Right lobe of liver (tissue), 6 donors: ENCODE measurements around the gene LDLRAD3. TPM values are rescaled to one million over a fixed set of nuclear protein-coding genes. Genes with fewer than 3 reads are reported as not detected.
"Not testable (repeated sequence)": the region's sequence is repeated elsewhere in the genome, so short reads cannot be mapped to it uniquely, and the experiment has no call there.

Source experiments
- ATAC-seq, 4 donors: fragments of 200-7000 bp; cut with Tn5 transposase; one replicate each; pipeline ENCODE4 v1.9.1; 2020; ENCODE audit warnings: mild to moderate bottlenecking in 4 of 4, moderate library complexity in 4 of 4
- DNase-seq, 3 donors: peaks; one replicate each; pipeline ENCODE4 v3.0.0-alpha.2; 2020
- H3K27ac ChIP-seq, 3 donors: fragments of 200-600 bp; one replicate each; pipeline ENCODE4 v1.8.0; 2022
- H3K27me3 ChIP-seq, 2 donors: fragments of 200-600 bp; one replicate each; pipeline ENCODE4 v1.8.0; 2022
- H3K36me3 ChIP-seq, 4 donors: fragments of 200-600 bp; sonication (generic) in 1 of 4; one replicate each; pipeline versions ENCODE4 v1.5.1 to v1.8.0; 2017 to 2022; ENCODE audit warnings: control low read depth in 1 of 4
- H3K4me1 ChIP-seq, 4 donors: fragments of 200-600 bp; sonication (generic) in 1 of 4; one replicate each; pipeline versions ENCODE4 v1.5.1 to v1.8.0; 2017 to 2022; ENCODE audit warnings: control low read depth in 1 of 4
- H3K4me3 ChIP-seq, 3 donors: fragments of 200-600 bp; one replicate each; pipeline ENCODE4 v1.8.0; 2022
- H3K9me3 ChIP-seq, 4 donors: fragments of 200-600 bp; sonication (generic) in 1 of 4; one replicate each; pipeline versions ENCODE4 v1.5.1 to v1.8.0; 2017 to 2022; ENCODE audit warnings: control low read depth in 1 of 4
- POLR2A ChIP-seq: fragments of 450-650 bp; IDR thresholded peaks from one replicate; pipeline ENCODE4 v1.6.1; 2017; ENCODE audit warnings: antibody characterized with exemption, mild to moderate bottlenecking
- WGBS: methylation state at CpG from one replicate; pipeline ENCODE4 v1.1.6; 2018; ENCODE audit warnings: low coverage, low lambda C conversion rate; ENCODE audit not compliant: insufficient coverage; ENCODE audit errors: missing lambda C conversion rate; 5-methylcytosine and 5-hydroxymethylcytosine counted together
- intact Hi-C, 2 donors: fragments of 100-400 bp; cut with DNase I; formaldehyde crosslinking; loops; one replicate each; pipeline versions ENCODE4 v1.11.2 to v1.14.1; 2022
- total RNA-seq, 6 experiments: library from RNA; depleted of rRNA in 2 of 6; stranded (reverse); fragments of >200 nt in 2 of 6; fragmentation: NEBNext Ultra II Directional in 3 of 6; extraction: Animal tissue kit (Norgen Biotek cat#: 25700) in 3 of 6; gene quantifications; one replicate each; pipeline versions ENCODE4 v1.1.0 to v1.2.4, GENCODE V29; 2016 to 2023
- TF ChIP-seq, protein P1 (sequence below), 4 donors: fragments of 200-600 bp in 3 of 4; fragments of 450-650 bp in 1 of 4; IDR thresholded peaks; one replicate each; pipeline versions ENCODE4 v1.5.1 to v1.8.0; 2016 to 2022; ENCODE audit warnings: antibody characterized with exemption in 4 of 4, mild to moderate bottlenecking in 2 of 4
- donor health status: DM: no; HTN: yes; CAD: no.
- donor health status: DM: no; HTN: no; CAD: no.
- donor health status: DM: no; HTN: no; CAD: no.
- donor health status: DM: no; HTN: yes; CAD: no.
- donor health status: DM: no; HTN: yes; CAD: no.

LDLRAD3 gene
- total RNA-seq, 6 experiments from 2014 or later, result 0.62 to 3.3 (median 2.7) TPM

DNA sequence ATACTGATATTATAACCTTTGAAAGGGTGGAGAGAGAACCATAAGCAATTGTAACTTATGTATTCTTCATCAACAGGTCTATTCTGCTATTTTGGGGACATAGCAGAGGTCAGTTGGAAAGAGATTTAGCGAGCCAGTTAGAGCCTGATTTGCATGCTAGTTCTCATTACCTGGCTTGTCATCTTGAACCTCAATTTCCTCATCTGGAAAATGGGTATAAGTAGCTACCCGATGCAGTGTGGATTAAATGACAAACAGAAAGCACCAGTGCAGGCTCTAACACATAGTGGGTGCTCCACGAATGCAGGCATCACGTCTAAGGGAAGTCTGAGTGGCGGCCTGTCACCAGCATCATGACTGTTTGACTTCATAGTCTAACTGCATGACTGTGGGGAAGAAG, 67.7 kb downstream of the LDLRAD3 start:
- H3K27ac ChIP-seq, result no peak overlapping the region
- TF ChIP-seq, protein P1, sequence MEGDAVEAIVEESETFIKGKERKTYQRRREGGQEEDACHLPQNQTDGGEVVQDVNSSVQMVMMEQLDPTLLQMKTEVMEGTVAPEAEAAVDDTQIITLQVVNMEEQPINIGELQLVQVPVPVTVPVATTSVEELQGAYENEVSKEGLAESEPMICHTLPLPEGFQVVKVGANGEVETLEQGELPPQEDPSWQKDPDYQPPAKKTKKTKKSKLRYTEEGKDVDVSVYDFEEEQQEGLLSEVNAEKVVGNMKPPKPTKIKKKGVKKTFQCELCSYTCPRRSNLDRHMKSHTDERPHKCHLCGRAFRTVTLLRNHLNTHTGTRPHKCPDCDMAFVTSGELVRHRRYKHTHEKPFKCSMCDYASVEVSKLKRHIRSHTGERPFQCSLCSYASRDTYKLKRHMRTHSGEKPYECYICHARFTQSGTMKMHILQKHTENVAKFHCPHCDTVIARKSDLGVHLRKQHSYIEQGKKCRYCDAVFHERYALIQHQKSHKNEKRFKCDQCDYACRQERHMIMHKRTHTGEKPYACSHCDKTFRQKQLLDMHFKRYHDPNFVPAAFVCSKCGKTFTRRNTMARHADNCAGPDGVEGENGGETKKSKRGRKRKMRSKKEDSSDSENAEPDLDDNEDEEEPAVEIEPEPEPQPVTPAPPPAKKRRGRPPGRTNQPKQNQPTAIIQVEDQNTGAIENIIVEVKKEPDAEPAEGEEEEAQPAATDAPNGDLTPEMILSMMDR (IDR thresholded peaks at IDR 0.05), result no peak
- no peak for TF ChIP-seq POLR2A
- H3K4me1 ChIP-seq, result no peaks in the 10 kb centered on the region
- H3K4me3 ChIP-seq, result no peak overlapping the region
- intact Hi-C loops, result no loop called here
- ATAC-seq (no peak), DNase-seq (no peak)
- no peaks in the 10 kb centered on the region for H3K27me3 ChIP-seq
- no peaks in the 10 kb centered on the region for H3K9me3 ChIP-seq
- 100% methylated on average over 1 of the region's 5 CpGs for WGBS
- H3K36me3 ChIP-seq, result no peaks in the 10 kb centered on the region

- Histone ChIP-seq H3K36me3 (no peaks in the 10 kb centered on the region), H3K9me3 (no peaks in the 10 kb centered on the region), H3K4me3 (no peak overlapping the region), H3K27me3 (no peaks in the 10 kb centered on the region), H3K27ac (no peak overlapping the region), H3K4me1 (no peaks in the 10 kb centered on the region)
- no peak for DNase-seq
- no peak for TF ChIP-seq POLR2A
- TF ChIP-seq, protein P1 (IDR thresholded peaks at IDR 0.05), result no peak
- intact Hi-C loops, result no loop called here
- ATAC-seq, result peak in 1 of 4 donors; percentile 28
- WGBS, result 34% methylated on average over 5 of the region's 5 CpGs
These were observed 68.6 kb downstream of the LDLRAD3 start for GRCh38 chr11:36012455-36012854.

DNA sequence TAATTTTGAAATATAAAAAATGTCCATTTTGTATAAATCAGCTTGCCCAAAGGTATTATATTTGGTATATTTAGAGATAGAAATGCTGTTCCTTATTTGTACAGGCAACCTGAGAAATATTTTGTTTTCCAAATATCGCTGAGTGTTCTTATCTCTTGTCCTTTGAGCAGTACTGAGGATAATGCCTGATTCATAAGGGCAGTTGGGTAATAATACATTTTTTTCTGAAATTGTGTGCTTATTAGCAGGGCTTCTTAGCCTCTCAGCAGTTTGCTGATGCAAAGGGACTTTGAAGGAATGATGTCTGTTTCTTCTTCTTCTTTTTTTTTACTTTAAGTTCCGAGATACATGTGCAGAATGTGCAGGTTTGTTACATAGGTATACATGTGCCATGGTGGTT, 69.1 kb downstream of the LDLRAD3 start:
- Histone ChIP-seq H3K4me3 (no peak overlapping the region), H3K27me3 (no peaks in the 10 kb centered on the region), H3K4me1 (no peaks in the 10 kb centered on the region), H3K9me3 (no peaks in the 10 kb centered on the region), H3K27ac (no peak overlapping the region), H3K36me3 (no peaks in the 10 kb centered on the region)
- intact Hi-C loops, result no loop called here
- WGBS, result 89% methylated on average over 2 of the region's 2 CpGs
- DNase-seq (no peak), ATAC-seq (no peak)
- TF ChIP-seq POLR2A, result no peak
- TF ChIP-seq, protein P1 (IDR thresholded peaks at IDR 0.05), result no peak

GRCh38 chr11:36013446-36013845, 69.6 kb downstream of the LDLRAD3 start:
- H3K36me3 ChIP-seq, DNase-seq, H3K4me3 ChIP-seq, H3K27me3 ChIP-seq, H3K27ac ChIP-seq, intact Hi-C loops, ATAC-seq, H3K9me3 ChIP-seq, H3K4me1 ChIP-seq: not testable (repeated sequence)
- 50% methylated on average over 1 of the region's 1 CpG for WGBS

- no peak for ATAC-seq
- TF ChIP-seq, protein P1 (IDR thresholded peaks at IDR 0.05), result no peak
- TF ChIP-seq POLR2A, result no peak
- no peaks in the 10 kb centered on the region for H3K36me3 ChIP-seq
- no peaks in the 10 kb centered on the region for H3K4me1 ChIP-seq
- H3K27me3 ChIP-seq, result no peaks in the 10 kb centered on the region
- H3K9me3 ChIP-seq, result no peaks in the 10 kb centered on the region
- no peak overlapping the region for H3K4me3 ChIP-seq
- no peak for DNase-seq
- WGBS, result 62% methylated on average over 5 of the region's 8 CpGs
- no peak overlapping the region for H3K27ac ChIP-seq
- intact Hi-C loops, result no loop called here
These were observed 70.4 kb downstream of the LDLRAD3 start for GRCh38 chr11:36013950-36014897.
